Vagina (tissue), 2 donors: ENCODE results near the gene PNMA8B. TPM values are rescaled to one million over a fixed set of nuclear protein-coding genes. Genes with fewer than 3 reads are reported as not detected.
"Not testable (repeated sequence)": the region's sequence is repeated elsewhere in the genome, so short reads cannot be mapped to it uniquely, and the experiment has no call there.

Source experiments
- DNase-seq, 2 donors: peaks; one replicate each; pipeline ENCODE4 v3.0.0-alpha.2; 2017; ENCODE audit errors: extremely low spot score in 2 of 2
- H3K27ac ChIP-seq: fragments of 200-600 bp; sonication (generic); one replicate; pipeline ENCODE4 v1.5.1; 2019
- H3K27me3 ChIP-seq: fragments of 200-600 bp; sonication (generic); one replicate; pipeline ENCODE4 v1.5.1; 2019
- H3K36me3 ChIP-seq, 2 donors: fragments of 200-600 bp; sonication (generic); one replicate each; pipeline ENCODE4 v1.5.1; 2017 to 2019
- H3K4me1 ChIP-seq: fragments of 200-600 bp; sonication (generic); one replicate; pipeline ENCODE4 v1.5.1; 2019
- H3K4me3 ChIP-seq, 2 donors: fragments of 200-600 bp; sonication (generic); 1 replicate in 1 of 2; 2 replicates in 1 of 2; pipeline ENCODE4 v1.5.1; 2016 to 2019
- H3K9me3 ChIP-seq: fragments of 200-600 bp; sonication (generic); one replicate; pipeline ENCODE4 v1.5.1; 2019
- CTCF ChIP-seq, 3 experiments: fragments of 450-650 bp in 2 of 3; fragments of 200-600 bp in 1 of 3; sonication (generic) in 1 of 3; IDR thresholded peaks; one replicate each; pipeline ENCODE4 v1.5.1; 2017 to 2019; ENCODE audit warnings: antibody characterized with exemption in 3 of 3, mild to moderate bottlenecking in 2 of 3, moderate library complexity in 2 of 3
- POLR2A ChIP-seq, 2 donors: fragments of 450-650 bp; IDR thresholded peaks; one replicate each; pipeline ENCODE4 v1.6.1; 2017; ENCODE audit warnings: antibody characterized with exemption in 2 of 2, mild to moderate bottlenecking in 2 of 2, moderate library complexity in 2 of 2
- POLR2AphosphoS5 ChIP-seq, 2 donors: sonication (generic); formaldehyde crosslinking; IDR thresholded peaks; one replicate each; pipeline ENCODE4 v1.9.0; 2017; ENCODE audit warnings: antibody characterized with exemption in 2 of 2, mild to moderate bottlenecking in 2 of 2, low read depth in 1 of 2; ENCODE audit not compliant: insufficient read depth in 1 of 2
- intact Hi-C: fragments of 100-400 bp; cut with DNase I; formaldehyde crosslinking; loops from one replicate; pipeline ENCODE4 v1.15.1; 2023
- total RNA-seq: library from RNA; depleted of rRNA; stranded (reverse); fragments of >200 nt; gene quantifications from one replicate; pipeline ENCODE4 v1.2.3, GENCODE V29; 2016

Gene PNMA8B
- total RNA-seq, 1 donor from 2014 or later: 2.7 TPM

DNA sequence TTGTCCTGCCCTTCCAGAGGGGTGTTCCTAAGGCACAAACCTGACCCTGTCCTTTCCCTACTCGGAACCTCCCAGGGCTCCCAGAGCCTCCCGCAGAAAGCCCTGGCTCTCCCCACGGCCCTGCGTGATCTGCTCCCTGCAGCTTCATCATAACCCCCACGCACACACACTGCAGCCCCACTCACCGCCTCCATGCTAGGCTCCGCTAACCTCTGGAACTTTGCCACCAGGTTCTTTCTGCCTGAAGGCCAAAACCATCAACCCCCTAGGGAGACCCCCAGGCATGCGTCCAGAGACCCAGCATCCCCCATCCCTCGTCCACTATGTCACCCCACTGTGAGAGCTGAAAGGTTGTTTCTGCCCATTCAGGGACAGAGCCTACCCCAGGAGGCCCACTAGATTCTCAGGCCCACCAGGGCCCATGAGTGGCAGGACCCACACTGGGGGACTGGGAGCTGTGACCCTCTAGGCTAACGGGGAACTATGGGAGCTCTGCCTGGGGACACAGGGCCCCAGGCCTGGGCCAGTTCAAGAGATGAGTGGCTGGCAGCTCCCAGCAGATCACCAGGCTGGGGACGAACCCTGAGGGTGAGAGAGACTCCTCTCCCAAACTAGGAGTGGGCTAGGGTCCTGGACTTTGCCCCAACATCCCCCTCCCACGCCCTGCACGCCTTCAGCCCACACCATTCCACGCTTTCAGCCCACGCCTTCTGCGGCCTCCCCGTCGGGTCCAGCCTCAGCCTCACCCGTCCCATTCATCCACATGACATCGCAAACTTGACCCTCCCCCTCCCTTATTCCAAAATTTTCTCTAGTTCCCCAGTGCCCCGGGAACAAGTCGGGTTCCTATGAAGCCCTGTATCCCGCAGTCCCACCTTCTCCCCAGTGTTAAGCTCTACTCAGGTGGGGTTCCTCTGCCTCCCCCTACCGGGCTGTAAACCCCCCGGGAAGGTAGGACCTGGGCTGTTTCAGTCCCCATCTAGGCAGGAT is 33.2 kb upstream of the PNMA8B start:
- Histone ChIP-seq H3K27ac (no peak overlapping the region), H3K4me3 (no peak overlapping the region), H3K4me1 (peaks cover 4% of the 10 kb centered on the region), H3K27me3 (no peaks in the 10 kb centered on the region), H3K36me3 (no peaks in the 10 kb centered on the region), H3K9me3 (no peaks in the 10 kb centered on the region)
- intact Hi-C loops: no loop called here
- no peak for TF ChIP-seq CTCF (IDR thresholded peaks at IDR 0.05)
- no peak for TF ChIP-seq POLR2A (IDR thresholded peaks at IDR 0.05)
- no peak for TF ChIP-seq POLR2AphosphoS5 (IDR thresholded peaks at IDR 0.05; ENCODE audit: insufficient read depth in 1 of 2, low read depth in 1 of 2)
- no peak for DNase-seq

DNA sequence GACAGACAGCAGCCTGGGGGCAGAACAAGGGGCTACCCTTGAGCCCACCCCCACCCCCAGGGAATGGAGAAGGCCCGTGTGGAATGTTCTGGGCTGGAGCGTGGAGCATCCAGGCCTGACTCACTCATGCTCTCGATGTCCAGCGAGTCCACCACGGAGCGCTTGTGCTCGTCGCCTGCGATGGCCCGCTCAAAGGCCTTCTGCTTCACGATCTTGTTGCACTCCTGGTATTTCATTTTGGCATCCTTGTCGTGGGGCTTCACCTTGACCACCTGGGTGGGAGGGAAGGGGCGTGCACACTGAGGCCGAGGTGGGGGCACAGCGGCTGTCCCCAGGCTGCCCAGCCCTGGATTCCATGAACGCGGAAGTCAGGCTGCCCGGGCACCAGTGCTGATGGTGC is 31.1 kb upstream of the PNMA8B start:
- DNase-seq, H3K4me3 ChIP-seq, H3K27me3 ChIP-seq, intact Hi-C loops, H3K36me3 ChIP-seq, H3K27ac ChIP-seq, H3K9me3 ChIP-seq, H3K4me1 ChIP-seq: not testable (repeated sequence)

DNA sequence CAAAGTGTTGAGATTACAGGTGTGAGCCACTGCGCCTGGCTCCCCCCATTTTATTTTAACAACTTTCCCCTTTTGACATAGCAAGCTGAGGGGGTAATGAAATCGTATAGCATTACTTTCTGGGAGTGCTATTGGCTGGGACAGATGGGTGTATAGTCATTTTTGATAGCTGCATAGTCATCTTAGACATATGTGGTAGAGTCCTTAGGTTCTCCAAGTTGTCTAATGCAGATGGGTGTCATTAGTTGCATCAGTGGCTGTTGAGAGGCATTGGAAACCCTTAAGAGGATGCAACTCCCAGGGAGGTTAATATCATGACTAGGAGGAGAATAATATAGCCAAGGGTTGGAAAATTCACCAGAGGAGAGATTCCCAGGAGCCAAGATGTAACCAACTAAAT is 28.6 kb upstream of the PNMA8B start:
- Histone ChIP-seq H3K36me3 (no peaks in the 10 kb centered on the region), H3K27me3 (no peaks in the 10 kb centered on the region), H3K4me3 (no peak overlapping the region), H3K4me1 (no peaks in the 10 kb centered on the region), H3K27ac (no peak overlapping the region), H3K9me3 (no peaks in the 10 kb centered on the region)
- intact Hi-C loops: no loop called here
- no peak for TF ChIP-seq POLR2AphosphoS5 (IDR thresholded peaks at IDR 0.05; ENCODE audit: insufficient read depth in 1 of 2, low read depth in 1 of 2)
- no peak for TF ChIP-seq CTCF (IDR thresholded peaks at IDR 0.05)
- TF ChIP-seq POLR2A (IDR thresholded peaks at IDR 0.05): no peak
- DNase-seq: no peak

DNA sequence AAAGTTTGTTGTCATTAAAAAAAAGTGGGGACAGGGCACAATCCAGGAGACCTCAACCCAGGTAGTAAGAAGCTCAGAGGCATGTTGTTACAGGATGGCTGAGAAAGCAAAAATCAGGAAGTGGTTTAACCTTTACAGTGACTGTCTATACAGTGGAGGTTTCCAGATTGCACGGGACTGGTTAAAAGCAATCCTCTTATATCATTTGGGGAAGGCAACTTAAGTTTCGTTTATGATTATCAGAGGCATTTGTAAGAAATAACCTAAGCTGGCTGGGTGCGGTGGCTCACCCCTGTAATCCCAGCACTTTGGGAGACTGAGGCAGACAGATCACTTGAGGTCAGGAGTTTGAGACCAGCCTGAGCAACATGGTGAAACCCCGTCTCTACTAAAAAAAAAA is 27.3 kb upstream of the PNMA8B start:
- DNase-seq, H3K4me1 ChIP-seq, intact Hi-C loops: not testable (repeated sequence)

GRCh38 chr19:46521241-46521868 is 25.7 kb upstream of the PNMA8B start:
- no peaks in the 10 kb centered on the region for H3K9me3 ChIP-seq
- TF ChIP-seq POLR2AphosphoS5 (IDR thresholded peaks at IDR 0.05; ENCODE audit: insufficient read depth in 1 of 2, low read depth in 1 of 2): no peak
- TF ChIP-seq CTCF (IDR thresholded peaks at IDR 0.05): no peak
- no peak for TF ChIP-seq POLR2A (IDR thresholded peaks at IDR 0.05)
- intact Hi-C loops: no loop called here
- H3K36me3 ChIP-seq: no peaks in the 10 kb centered on the region
- no peak for DNase-seq
- H3K4me1 ChIP-seq: no peaks in the 10 kb centered on the region
- H3K27me3 ChIP-seq: no peaks in the 10 kb centered on the region
- H3K4me3 ChIP-seq: no peak overlapping the region
- no peak overlapping the region for H3K27ac ChIP-seq

More for the DNA sequence above, 27.3 kb upstream of the PNMA8B start:
- not testable (repeated sequence) for H3K9me3 ChIP-seq, H3K27ac ChIP-seq, H3K4me3 ChIP-seq, H3K27me3 ChIP-seq, H3K36me3 ChIP-seq

DNA sequence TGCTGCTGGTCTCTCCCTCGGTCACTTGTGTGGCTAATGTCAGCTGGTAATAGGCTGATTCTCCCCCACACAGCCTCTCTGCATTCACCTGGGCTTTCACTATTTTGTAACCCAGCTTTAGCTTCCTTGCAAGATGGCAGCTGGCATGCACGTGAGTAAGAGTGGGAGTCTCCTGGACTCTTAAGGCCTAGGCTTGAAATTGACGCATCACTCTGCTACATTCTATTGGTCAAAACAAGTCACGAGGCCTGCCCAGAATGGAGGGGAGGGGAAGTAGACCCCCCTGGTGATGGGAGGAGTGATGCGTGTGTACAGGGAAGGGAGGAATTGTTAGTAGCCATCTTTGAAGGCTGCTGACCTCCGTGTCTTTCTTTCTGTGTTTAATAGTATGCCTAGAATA is 24.9 kb upstream of the PNMA8B start:
- Histone ChIP-seq H3K4me3 (no peak overlapping the region), H3K9me3 (no peaks in the 10 kb centered on the region), H3K36me3 (no peaks in the 10 kb centered on the region), H3K4me1 (no peaks in the 10 kb centered on the region), H3K27ac (no peak overlapping the region), H3K27me3 (no peaks in the 10 kb centered on the region)
- intact Hi-C loops: no loop called here
- TF ChIP-seq POLR2AphosphoS5 (IDR thresholded peaks at IDR 0.05; ENCODE audit: insufficient read depth in 1 of 2, low read depth in 1 of 2) (no peak), POLR2A (IDR thresholded peaks at IDR 0.05) (no peak), CTCF (IDR thresholded peaks at IDR 0.05) (no peak)
- no peak for DNase-seq
